Measurements from ENCODE around the gene GRM3.

The GRM3 gene

DNA sequence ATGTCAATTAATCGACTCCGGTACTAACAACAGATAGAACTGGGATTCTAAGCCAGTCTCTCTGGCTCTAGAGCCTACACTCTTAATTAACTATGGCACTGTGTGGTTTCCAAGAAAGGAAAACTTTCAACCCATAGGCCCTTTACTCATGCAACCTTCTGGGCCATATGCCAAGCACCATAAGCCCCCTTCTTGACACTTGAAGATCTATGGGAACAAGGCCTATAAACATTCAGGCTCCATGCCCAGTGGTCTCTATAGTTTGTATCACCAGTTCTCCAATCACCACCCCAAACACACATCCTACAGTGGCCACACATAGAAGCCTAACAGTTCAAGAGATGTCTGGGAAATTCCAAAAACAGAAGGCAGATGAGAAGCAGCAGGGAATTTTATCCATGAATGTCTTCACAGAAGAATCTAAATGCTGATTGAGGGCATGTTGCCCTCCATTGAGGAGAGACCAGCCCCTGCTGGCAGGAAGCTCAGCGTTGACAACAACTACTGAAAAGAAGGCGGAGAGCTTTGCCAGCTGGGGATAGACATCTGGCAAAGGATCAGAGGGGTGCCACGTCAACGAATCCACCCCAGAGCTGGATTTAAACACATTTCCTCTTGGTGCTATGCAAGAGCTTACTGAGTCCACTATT lies 64.4 kb downstream of the GRM3 start:
- H3K4me3 ChIP-seq (ENCODE audit: low read depth, low read length): no peak overlapping the region
- no peak for TF ChIP-seq POLR2A (IDR thresholded peaks at IDR 0.05; ENCODE audit: extremely low read depth, insufficient read length)
- TF ChIP-seq MYC (IDR thresholded peaks at IDR 0.05; ENCODE audit: low read depth, low read length): no peak
- TF ChIP-seq, protein P1, sequence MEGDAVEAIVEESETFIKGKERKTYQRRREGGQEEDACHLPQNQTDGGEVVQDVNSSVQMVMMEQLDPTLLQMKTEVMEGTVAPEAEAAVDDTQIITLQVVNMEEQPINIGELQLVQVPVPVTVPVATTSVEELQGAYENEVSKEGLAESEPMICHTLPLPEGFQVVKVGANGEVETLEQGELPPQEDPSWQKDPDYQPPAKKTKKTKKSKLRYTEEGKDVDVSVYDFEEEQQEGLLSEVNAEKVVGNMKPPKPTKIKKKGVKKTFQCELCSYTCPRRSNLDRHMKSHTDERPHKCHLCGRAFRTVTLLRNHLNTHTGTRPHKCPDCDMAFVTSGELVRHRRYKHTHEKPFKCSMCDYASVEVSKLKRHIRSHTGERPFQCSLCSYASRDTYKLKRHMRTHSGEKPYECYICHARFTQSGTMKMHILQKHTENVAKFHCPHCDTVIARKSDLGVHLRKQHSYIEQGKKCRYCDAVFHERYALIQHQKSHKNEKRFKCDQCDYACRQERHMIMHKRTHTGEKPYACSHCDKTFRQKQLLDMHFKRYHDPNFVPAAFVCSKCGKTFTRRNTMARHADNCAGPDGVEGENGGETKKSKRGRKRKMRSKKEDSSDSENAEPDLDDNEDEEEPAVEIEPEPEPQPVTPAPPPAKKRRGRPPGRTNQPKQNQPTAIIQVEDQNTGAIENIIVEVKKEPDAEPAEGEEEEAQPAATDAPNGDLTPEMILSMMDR (IDR thresholded peaks at IDR 0.05; ENCODE audit: low read depth, low read length): no peak
- TF ChIP-seq, protein P2, sequence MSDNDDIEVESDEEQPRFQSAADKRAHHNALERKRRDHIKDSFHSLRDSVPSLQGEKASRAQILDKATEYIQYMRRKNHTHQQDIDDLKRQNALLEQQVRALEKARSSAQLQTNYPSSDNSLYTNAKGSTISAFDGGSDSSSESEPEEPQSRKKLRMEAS (IDR thresholded peaks at IDR 0.05; ENCODE audit: low read depth, low read length): no peak
- no peak for DNase-seq (ENCODE audit: low read depth)

DNA sequence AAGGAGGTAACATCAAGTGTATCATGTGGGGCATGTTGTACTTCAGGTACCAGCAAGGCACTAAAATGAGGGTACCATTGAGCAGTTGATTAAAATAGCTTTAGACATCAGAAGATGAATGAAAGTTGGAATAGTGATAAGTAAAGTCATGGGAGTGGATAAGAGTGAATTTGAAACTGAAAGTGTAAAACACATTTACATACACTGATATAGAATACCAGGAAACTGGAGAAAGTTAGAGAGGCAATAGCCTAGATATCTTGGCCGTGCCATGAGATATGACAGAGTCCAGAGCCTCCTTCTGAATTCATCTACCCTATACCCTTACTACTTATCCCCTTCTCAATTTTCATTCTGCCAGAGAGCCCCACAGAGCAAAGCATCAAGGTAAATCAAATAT lies 76.6 kb downstream of the GRM3 start:
- TF ChIP-seq MYC (IDR thresholded peaks at IDR 0.05; ENCODE audit: low read depth, low read length) (no peak), POLR2A (IDR thresholded peaks at IDR 0.05; ENCODE audit: extremely low read depth, insufficient read length) (no peak)
- TF ChIP-seq, protein P2 (IDR thresholded peaks at IDR 0.05; ENCODE audit: low read depth, low read length): no peak
- TF ChIP-seq, protein P1 (IDR thresholded peaks at IDR 0.05; ENCODE audit: low read depth, low read length): no peak
- H3K4me3 ChIP-seq (ENCODE audit: low read depth, low read length): no peak overlapping the region
- DNase-seq (ENCODE audit: low read depth): no peak

DNA sequence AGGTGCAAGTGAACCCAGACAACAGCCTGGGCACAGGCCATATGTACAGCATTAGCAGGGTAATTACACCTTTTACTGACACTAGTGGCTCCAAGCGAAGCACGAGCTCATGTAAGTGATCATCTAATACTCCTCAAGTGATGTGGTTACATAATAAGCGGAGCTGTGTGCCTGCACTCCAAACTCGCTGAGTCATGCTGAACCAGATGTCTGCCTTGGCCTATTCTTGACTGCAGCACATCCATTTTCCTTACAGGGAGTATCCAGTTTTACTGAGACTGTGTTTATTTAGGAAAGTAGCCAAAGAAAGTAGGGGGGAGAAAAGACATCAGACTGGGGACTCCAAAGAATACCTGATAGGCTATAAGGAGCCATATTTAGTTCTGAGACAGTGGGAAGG lies 90.1 kb downstream of the GRM3 start:
- TF ChIP-seq MYC (IDR thresholded peaks at IDR 0.05; ENCODE audit: low read depth, low read length) (no peak), POLR2A (IDR thresholded peaks at IDR 0.05; ENCODE audit: extremely low read depth, insufficient read length) (no peak)
- TF ChIP-seq, protein P1 (IDR thresholded peaks at IDR 0.05; ENCODE audit: low read depth, low read length): no peak
- TF ChIP-seq, protein P2 (IDR thresholded peaks at IDR 0.05; ENCODE audit: low read depth, low read length): no peak
- H3K4me3 ChIP-seq (ENCODE audit: low read depth, low read length): no peak overlapping the region
- peak; percentile 37 for DNase-seq (ENCODE audit: low read depth)

DNA sequence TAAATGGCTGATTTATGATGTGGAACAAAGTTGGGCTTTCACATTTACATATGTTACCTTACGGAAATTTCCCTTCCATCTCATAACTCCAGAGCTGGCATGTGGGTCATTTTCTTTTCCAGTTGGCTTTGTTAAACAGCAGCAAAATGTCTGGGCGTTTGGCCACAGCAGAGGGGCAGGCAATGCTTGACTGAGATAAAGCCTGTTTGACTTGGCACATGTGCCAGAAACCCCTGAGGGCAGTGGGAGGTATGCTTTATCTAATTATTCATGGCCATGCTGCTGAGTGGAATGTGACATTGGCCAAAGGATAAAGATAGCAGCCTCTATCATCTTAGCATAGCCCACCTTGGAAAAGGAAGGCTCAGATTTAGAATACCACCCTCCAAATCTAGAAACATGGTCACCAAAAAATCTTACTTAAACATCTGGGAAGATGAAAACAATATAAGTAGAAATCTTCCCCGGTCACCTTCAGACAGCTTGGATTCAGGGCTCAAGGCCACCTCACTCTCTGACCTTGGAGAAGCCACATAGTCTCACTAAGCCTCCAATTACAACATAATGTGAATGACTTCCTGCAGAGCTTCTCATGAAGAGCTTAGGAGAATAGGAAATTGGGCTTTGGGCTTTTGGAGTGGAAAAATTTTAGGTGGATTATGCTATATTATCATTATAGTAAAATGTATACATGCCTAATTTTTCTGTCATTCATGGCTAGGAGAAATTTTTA lies 101.5 kb downstream of the GRM3 start:
- TF ChIP-seq, protein P1 (IDR thresholded peaks at IDR 0.05; ENCODE audit: low read depth, low read length): no peak
- TF ChIP-seq POLR2A (IDR thresholded peaks at IDR 0.05; ENCODE audit: extremely low read depth, insufficient read length): no peak
- TF ChIP-seq, protein P2 (IDR thresholded peaks at IDR 0.05; ENCODE audit: low read depth, low read length): no peak
- TF ChIP-seq MYC (IDR thresholded peaks at IDR 0.05; ENCODE audit: low read depth, low read length): no peak
- no peak for DNase-seq (ENCODE audit: low read depth)
- H3K4me3 ChIP-seq (ENCODE audit: low read depth, low read length): no peak overlapping the region

DNA sequence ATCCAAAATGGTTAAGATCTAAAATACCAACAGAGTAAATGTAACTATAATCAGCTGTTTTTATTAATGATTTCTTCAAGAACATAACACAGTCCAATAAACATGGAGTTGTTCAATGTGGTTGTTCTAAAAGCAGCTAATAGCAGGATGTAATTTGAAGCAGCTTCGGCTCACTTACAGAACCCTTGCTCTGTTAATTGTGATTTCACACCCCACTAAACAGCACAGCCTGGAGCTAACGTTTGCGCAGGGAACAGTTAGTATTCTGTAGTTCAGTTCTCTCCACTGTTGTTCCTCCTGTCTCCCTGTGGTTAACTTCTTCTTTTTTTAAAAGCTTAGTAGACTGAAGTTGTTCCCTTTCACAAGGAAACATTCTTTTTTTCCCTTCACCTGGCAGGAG lies 104.0 kb downstream of the GRM3 start:
- no peak for DNase-seq (ENCODE audit: low read depth)
- no peak overlapping the region for H3K4me3 ChIP-seq (ENCODE audit: low read depth, low read length)
- TF ChIP-seq POLR2A (IDR thresholded peaks at IDR 0.05; ENCODE audit: extremely low read depth, insufficient read length) (no peak), MYC (IDR thresholded peaks at IDR 0.05; ENCODE audit: low read depth, low read length) (no peak)
- TF ChIP-seq, protein P1 (IDR thresholded peaks at IDR 0.05; ENCODE audit: low read depth, low read length): no peak
- TF ChIP-seq, protein P2 (IDR thresholded peaks at IDR 0.05; ENCODE audit: low read depth, low read length): no peak
